Activated T-helper 2 cell treated with anti-CD3 and anti-CD28 coated beads, Interferon-gamma antibody, Interleukin-2, Interleukin-4, amounts not matched to agents 10 μg/mL and 5 μg/mL and 100 μg/mL, durations not matched to agents 14 hours and 24 hours and 36 hours (primary cell): Measurements from ENCODE around the gene PPP2R2B. TPM values are rescaled to one million over a fixed set of nuclear protein-coding genes. Genes with fewer than 3 reads are reported as not detected.

Source experiments
- DNase-seq: peaks from one replicate; pipeline ENCODE4 v3.0.0; 2021; ENCODE audit warnings: low spot score
- H3K27ac Mint-ChIP-seq: one replicate; pipeline ENCODE4 v1.8.0; 2021; ENCODE audit warnings: mixed read lengths
- H3K27me3 Mint-ChIP-seq: one replicate; pipeline ENCODE4 v1.8.0; 2021; ENCODE audit warnings: low read depth, mixed read lengths
- H3K36me3 Mint-ChIP-seq: one replicate; pipeline ENCODE4 v1.8.0; 2021; ENCODE audit warnings: low read depth, mixed read lengths
- H3K4me1 Mint-ChIP-seq: one replicate; pipeline ENCODE4 v1.8.0; 2021; ENCODE audit warnings: low read depth, mixed read lengths
- H3K4me3 Mint-ChIP-seq: one replicate; pipeline ENCODE4 v1.8.0; 2021; ENCODE audit warnings: low read depth, mild to moderate bottlenecking, moderate library complexity, mixed read lengths
- H3K9me3 Mint-ChIP-seq: one replicate; pipeline ENCODE4 v1.8.0; 2021; ENCODE audit warnings: mixed read lengths
- intact Hi-C: fragments of 100-400 bp; cut with micrococcal nuclease; formaldehyde crosslinking; loops from one replicate; pipeline ENCODE4 v1.15.1; 2023
- total RNA-seq: library from RNA; stranded (reverse); gene quantifications from 2 replicates; pipeline ENCODE4 v1.2.3, GENCODE V29; 2022

Gene PPP2R2B
- 0.34 TPM in 1 of 2 replicates, not detected in the other for total RNA-seq

GRCh38 chr5:146878476-146879172 is at the start of gene PPP2R2B:
PPP2R2B (minus strand) TSS chr5:146878757.
- Mint-ChIP-seq H3K4me1 (peaks cover 7% of the 10 kb centered on the region), H3K4me3 (peak within 1 kb of the TSS; percentile 81), H3K9me3 (no peaks in the 10 kb centered on the region), H3K27me3 (peaks cover 57% of the 10 kb centered on the region), H3K27ac (no peak within 1 kb of the TSS), H3K36me3 (no peaks in the 10 kb centered on the region)
- peak; percentile 12 for DNase-seq
- intact Hi-C loops: no loop called here

GRCh38 chr5:146924132-146924531 is 45.6 kb upstream of the PPP2R2B start:
- Mint-ChIP-seq H3K27ac (no peak overlapping the region), H3K36me3 (no peaks in the 10 kb centered on the region), H3K27me3 (peaks cover 2% of the 10 kb centered on the region), H3K9me3 (no peaks in the 10 kb centered on the region), H3K4me1 (peaks cover 3% of the 10 kb centered on the region), H3K4me3 (no peak overlapping the region)
- intact Hi-C loops: no loop called here
- no peak for DNase-seq

- intact Hi-C loops: no loop called here
- H3K36me3 Mint-ChIP-seq: no peaks in the 10 kb centered on the region
Observed at GRCh38 chr5:146921225-146921624, 42.7 kb upstream of the PPP2R2B start.

GRCh38 chr5:146920351-146920881 is 41.9 kb upstream of the PPP2R2B start:
- Mint-ChIP-seq H3K9me3 (no peaks in the 10 kb centered on the region), H3K4me3 (no peak overlapping the region), H3K27me3 (peaks cover 3% of the 10 kb centered on the region), H3K36me3 (no peaks in the 10 kb centered on the region), H3K27ac (no peak overlapping the region), H3K4me1 (peaks cover 3% of the 10 kb centered on the region)
- intact Hi-C loops: no loop called here
- DNase-seq: no peak

More at GRCh38 chr5:146921225-146921624, 42.7 kb upstream of the PPP2R2B start:
- no peak for DNase-seq
- Mint-ChIP-seq H3K27me3 (peaks cover 3% of the 10 kb centered on the region), H3K4me3 (no peak overlapping the region), H3K9me3 (no peaks in the 10 kb centered on the region), H3K27ac (no peak overlapping the region), H3K4me1 (peaks cover 3% of the 10 kb centered on the region)

GRCh38 chr5:146919304-146919703 is 40.7 kb upstream of the PPP2R2B start:
- no peaks in the 10 kb centered on the region for H3K9me3 Mint-ChIP-seq
- intact Hi-C loops: no loop called here
- H3K36me3 Mint-ChIP-seq: no peaks in the 10 kb centered on the region
- H3K4me1 Mint-ChIP-seq: peaks cover 3% of the 10 kb centered on the region
- H3K27me3 Mint-ChIP-seq: peaks cover 4% of the 10 kb centered on the region
- no peak overlapping the region for H3K27ac Mint-ChIP-seq
- no peak for DNase-seq
- no peak overlapping the region for H3K4me3 Mint-ChIP-seq

- no peaks in the 10 kb centered on the region for H3K36me3 Mint-ChIP-seq
- no peaks in the 10 kb centered on the region for H3K9me3 Mint-ChIP-seq
- no peak overlapping the region for H3K27ac Mint-ChIP-seq
- no peak for DNase-seq
- intact Hi-C loops: no loop called here
- peaks cover 5% of the 10 kb centered on the region for H3K27me3 Mint-ChIP-seq
- H3K4me3 Mint-ChIP-seq: no peak overlapping the region
- peaks cover 3% of the 10 kb centered on the region for H3K4me1 Mint-ChIP-seq
Observed at GRCh38 chr5:146917931-146918330, 39.4 kb upstream of the PPP2R2B start.

- H3K4me3 Mint-ChIP-seq: no peak overlapping the region
Observed at GRCh38 chr5:146912874-146913273, 34.3 kb upstream of the PPP2R2B start.

GRCh38 chr5:146910239-146910638 is 31.7 kb upstream of the PPP2R2B start:
- no peak overlapping the region for H3K4me3 Mint-ChIP-seq
- no peaks in the 10 kb centered on the region for H3K9me3 Mint-ChIP-seq
- no peak overlapping the region for H3K27ac Mint-ChIP-seq
- intact Hi-C loops: no loop called here
- H3K36me3 Mint-ChIP-seq: no peaks in the 10 kb centered on the region
- H3K4me1 Mint-ChIP-seq: peaks cover 8% of the 10 kb centered on the region
- peaks cover 12% of the 10 kb centered on the region for H3K27me3 Mint-ChIP-seq
- no peak for DNase-seq

More at GRCh38 chr5:146912874-146913273, 34.3 kb upstream of the PPP2R2B start:
- Mint-ChIP-seq H3K4me1 (peaks cover 7% of the 10 kb centered on the region), H3K9me3 (no peaks in the 10 kb centered on the region), H3K36me3 (no peaks in the 10 kb centered on the region), H3K27me3 (peaks cover 13% of the 10 kb centered on the region), H3K27ac (no peak overlapping the region)
- intact Hi-C loops: no loop called here
- DNase-seq: no peak

- intact Hi-C loops: no loop called here
- H3K27ac Mint-ChIP-seq: no peak overlapping the region
- H3K9me3 Mint-ChIP-seq: no peaks in the 10 kb centered on the region
- no peak overlapping the region for H3K4me3 Mint-ChIP-seq
- no peaks in the 10 kb centered on the region for H3K36me3 Mint-ChIP-seq
- peaks cover 8% of the 10 kb centered on the region for H3K4me1 Mint-ChIP-seq
- peaks cover 12% of the 10 kb centered on the region for H3K27me3 Mint-ChIP-seq
- DNase-seq: no peak
Observed at GRCh38 chr5:146909255-146910068, 30.9 kb upstream of the PPP2R2B start.

GRCh38 chr5:146906803-146907202 is 28.2 kb upstream of the PPP2R2B start:
- intact Hi-C loops: no loop called here
- Mint-ChIP-seq H3K36me3 (no peaks in the 10 kb centered on the region), H3K4me1 (peaks cover 3% of the 10 kb centered on the region), H3K27me3 (peaks cover 9% of the 10 kb centered on the region), H3K4me3 (no peak overlapping the region), H3K9me3 (no peaks in the 10 kb centered on the region), H3K27ac (no peak overlapping the region)
- DNase-seq: no peak

- Mint-ChIP-seq H3K9me3 (no peaks in the 10 kb centered on the region), H3K27ac (no peak overlapping the region), H3K36me3 (no peaks in the 10 kb centered on the region), H3K4me1 (peaks cover 1% of the 10 kb centered on the region), H3K4me3 (no peak overlapping the region), H3K27me3 (peaks cover 5% of the 10 kb centered on the region)
- no peak for DNase-seq
- intact Hi-C loops: no loop called here
Observed at GRCh38 chr5:146904890-146905289, 26.3 kb upstream of the PPP2R2B start.

- Mint-ChIP-seq H3K4me3 (no peak overlapping the region), H3K36me3 (no peaks in the 10 kb centered on the region), H3K4me1 (peaks cover 1% of the 10 kb centered on the region), H3K27ac (no peak overlapping the region), H3K9me3 (no peaks in the 10 kb centered on the region), H3K27me3 (peaks cover 2% of the 10 kb centered on the region)
- intact Hi-C loops: no loop called here
- DNase-seq: no peak
Observed at GRCh38 chr5:146903789-146904188, 25.2 kb upstream of the PPP2R2B start.

- intact Hi-C loops: no loop called here
- Mint-ChIP-seq H3K36me3 (no peaks in the 10 kb centered on the region), H3K4me3 (no peak overlapping the region), H3K4me1 (no peaks in the 10 kb centered on the region), H3K27me3 (no peaks in the 10 kb centered on the region), H3K9me3 (no peaks in the 10 kb centered on the region), H3K27ac (no peak overlapping the region)
- DNase-seq: no peak
Observed at GRCh38 chr5:146902471-146902870, 23.9 kb upstream of the PPP2R2B start.
